HCT116 (cell line): ENCODE results near the gene TFEB. TPM values are rescaled to one million over a fixed set of nuclear protein-coding genes. Genes with fewer than 3 reads are reported as not detected.

Experiments used
- ATAC-seq: fragments of 200-7000 bp; cut with Tn5 transposase; 2 replicates; pipeline ENCODE4 v1.9.1; 2020; ENCODE audit warnings: mild to moderate bottlenecking, moderate library complexity
- BruUV-seq: library from RNA; stranded (reverse); fragments of 400-500 nt; replicated peaks from 2 replicates; lab custom pipeline; 2021; lab: Mats Ljungman, UMichigan
- CTCF ChIA-PET: fragments of 300-600 bp; sonication (Branson Sonifier 250); formaldehyde crosslinking; loops from one replicate; lab custom pipeline; 2021; ENCODE audit warnings: antibody characterized with exemption; lab: Charles Lee
- POLR2A ChIA-PET: fragments of 300-600, 350-600 bp; sonication (Branson Sonifier 250); formaldehyde crosslinking; loops from one replicate; lab custom pipeline; 2021; ENCODE audit warnings: antibody characterized with exemption; lab: Charles Lee
- RAD21 ChIA-PET, 2 experiments: fragments of 300-600 bp; sonication (Branson Sonifier 250); formaldehyde crosslinking; loops; one replicate each; lab custom pipeline; 2023; ENCODE audit warnings: low total read pairs in 2 of 2; ENCODE audit not compliant: uncharacterized antibody in 2 of 2, unreplicated experiment in 2 of 2, low non-redundant PET in 1 of 2; lab: Charles Lee
- DNase-seq: peaks from one replicate; pipeline ENCODE4 v3.0.0-alpha.2; 2010; ENCODE audit warnings: low read depth, low spot score
- H2AFZ ChIP-seq: fragments of 200-600 bp; shearing (Covaris generic), sonication (generic); 2 replicates; pipeline ENCODE4 v1.6.1; 2017; ENCODE audit warnings: low read depth, mixed run types, mixed read lengths, antibody characterized with exemption, low read length; ENCODE audit not compliant: poor library complexity, severe bottlenecking
- H3K27ac ChIP-seq: 2 replicates; pipeline ENCODE4 v1.5.1; 2012; ENCODE audit warnings: low read depth, low read length
- H3K27me3 ChIP-seq: fragments of 200-600 bp; sonication (generic); 2 replicates; pipeline ENCODE4 v1.6.1; 2016; ENCODE audit warnings: mixed run types, low read length, mixed read lengths; ENCODE audit not compliant: insufficient read depth
- H3K36me3 ChIP-seq, 2 experiments: fragments of 200-500 bp in 1 of 2; fragments of 200-600 bp in 1 of 2; sonication (Bioruptor generic) in 1 of 2; sonication (generic) in 1 of 2; 2 replicates each; pipeline versions ENCODE4 v1.5.1 to v1.6.1; 2014 to 2016; ENCODE audit warnings: low read length in 2 of 2, inconsistent platforms in 1 of 2, mixed read lengths in 1 of 2, mixed run types in 1 of 2; ENCODE audit not compliant: insufficient read depth in 2 of 2, control insufficient read depth in 1 of 2
- H3K4me1 ChIP-seq, 2 experiments: fragments of 200-600 bp in 1 of 2; sonication (generic) in 1 of 2; 2 replicates each; pipeline versions ENCODE4 v1.5.1 to v1.6.1; 2012 to 2017; ENCODE audit warnings: low read length in 2 of 2, inconsistent platforms in 1 of 2, mild to moderate bottlenecking in 1 of 2, mixed read lengths in 1 of 2, mixed run types in 1 of 2, moderate library complexity in 1 of 2; ENCODE audit not compliant: insufficient read depth in 2 of 2, control insufficient read depth in 1 of 2
- H3K4me2 ChIP-seq: fragments of 200-600 bp; sonication (generic); 2 replicates; pipeline ENCODE4 v1.6.1; 2017; ENCODE audit warnings: mixed run types, low read length, mixed read lengths
- H3K4me3 ChIP-seq, 2 experiments: fragments of 200-600 bp in 1 of 2; sonication (generic) in 1 of 2; replicated peaks in 1 of 2; 2 replicates each; pipeline ENCODE4 v1.5.1; 2011 to 2016; ENCODE audit warnings: low read length in 2 of 2, control low read depth in 1 of 2, low read depth in 1 of 2, mild to moderate bottlenecking in 1 of 2, mixed read lengths in 1 of 2, mixed run types in 1 of 2
- H3K79me2 ChIP-seq: fragments of 200-600 bp; sonication (generic); 2 replicates; pipeline ENCODE4 v1.6.1; 2017; ENCODE audit warnings: mild to moderate bottlenecking, mixed run types, low read length, moderate library complexity, mixed read lengths; ENCODE audit not compliant: insufficient read depth
- H3K9ac ChIP-seq: fragments of 200-600 bp; sonication (generic); 2 replicates; pipeline ENCODE4 v1.6.1; 2016; ENCODE audit warnings: low read length, mixed read lengths
- H3K9me2 ChIP-seq: fragments of 200-600 bp; sonication (generic), shearing (Covaris generic); 2 replicates; pipeline ENCODE4 v1.6.1; 2017; ENCODE audit warnings: mixed run types, mild to moderate bottlenecking, moderate library complexity; ENCODE audit not compliant: insufficient read depth
- H3K9me3 ChIP-seq, 2 experiments: fragments of 200-500 bp in 1 of 2; fragments of 200-600 bp in 1 of 2; sonication (Bioruptor generic) in 1 of 2; sonication (generic) in 1 of 2; 2 replicates each; pipeline ENCODE4 v1.6.1; 2014 to 2017; ENCODE audit warnings: low read length in 2 of 2, mixed read lengths in 2 of 2, inconsistent platforms in 1 of 2, low read depth in 1 of 2, mild to moderate bottlenecking in 1 of 2, mixed run types in 1 of 2, moderate library complexity in 1 of 2; ENCODE audit not compliant: control insufficient read depth in 1 of 2, insufficient read depth in 1 of 2
- H4K20me1 ChIP-seq: fragments of 200-600 bp; sonication (generic), shearing (Covaris generic); 2 replicates; pipeline ENCODE4 v1.6.1; 2017; ENCODE audit warnings: mixed run types, mild to moderate bottlenecking, moderate library complexity; ENCODE audit not compliant: insufficient read depth
- CEBPB ChIP-seq: IDR thresholded peaks from 2 replicates; pipeline ENCODE4 v1.6.1; 2012; ENCODE audit warnings: low read depth
- EGR1 ChIP-seq: IDR thresholded peaks from 2 replicates; pipeline ENCODE4 v1.6.1; 2012; ENCODE audit warnings: low read depth
- ELF1 ChIP-seq: IDR thresholded peaks from 2 replicates; pipeline ENCODE4 v1.6.1; 2012; ENCODE audit warnings: low read depth, borderline replicate concordance
- EZH2 ChIP-seq: fragments of 200-600 bp; sonication (generic); IDR thresholded peaks from 2 replicates; pipeline ENCODE4 v1.6.1; 2017; ENCODE audit warnings: antibody characterized with exemption, mixed run types
- EZH2phosphoT487 ChIP-seq: fragments of 200-600 bp; IDR thresholded peaks from 2 replicates; pipeline ENCODE4 v1.6.1; 2018; ENCODE audit warnings: antibody characterized with exemption, borderline replicate concordance
- FOSL1 ChIP-seq: IDR thresholded peaks from 2 replicates; pipeline ENCODE4 v1.6.1; 2012; ENCODE audit warnings: low read depth
- JUND ChIP-seq: IDR thresholded peaks from 2 replicates; pipeline ENCODE4 v1.6.1; 2012
- POLR2A ChIP-seq: IDR thresholded peaks from 2 replicates; pipeline ENCODE4 v1.7.0; 2011; ENCODE audit warnings: borderline replicate concordance; ENCODE audit not compliant: insufficient read depth, insufficient read length; ENCODE audit errors: extremely low read depth
- POLR2AphosphoS5 ChIP-seq: IDR thresholded peaks from 2 replicates; pipeline ENCODE4 v1.6.1; 2011; ENCODE audit warnings: mild to moderate bottlenecking, low read depth, low read length, moderate library complexity
- RAD21 ChIP-seq: IDR thresholded peaks from 2 replicates; pipeline ENCODE4 v1.6.1; 2012; ENCODE audit warnings: low read depth, mild to moderate bottlenecking
- SIN3A ChIP-seq: IDR thresholded peaks from 2 replicates; pipeline ENCODE4 v1.6.1; 2012; ENCODE audit warnings: low read depth
- SP1 ChIP-seq: IDR thresholded peaks from 2 replicates; pipeline ENCODE4 v1.6.1; 2012; ENCODE audit warnings: low read depth
- ZNF274 ChIP-seq: fragments of 200-500 bp; sonication (Bioruptor generic); IDR thresholded peaks from 2 replicates; pipeline ENCODE4 v1.6.1; 2014; ENCODE audit warnings: mild to moderate bottlenecking, low read depth, low read length, inconsistent platforms
- intact Hi-C: fragments of 100-400 bp; cut with micrococcal nuclease; formaldehyde crosslinking; loops from 2 replicates; pipeline ENCODE4 v1.10.0; 2022
- total RNA-seq: library from RNA; stranded (reverse); gene quantifications from one replicate; pipeline ENCODE4 v1.2.1, GENCODE V29; 2021; ENCODE audit not compliant: unreplicated experiment
- TF ChIP-seq, protein P1 (sequence below), 3 experiments: fragments of 200-600 bp in 1 of 3; sonication (generic) in 1 of 3; IDR thresholded peaks in 2 of 3; conservative IDR thresholded peaks in 1 of 3; 2 replicates each; pipeline ENCODE4 v1.5.1; 2012 to 2017; ENCODE audit warnings: low read depth in 2 of 3, low read length in 2 of 3, antibody characterized with exemption in 1 of 3, borderline replicate concordance in 1 of 3, control low read depth in 1 of 3, mild to moderate bottlenecking in 1 of 3, mixed read lengths in 1 of 3, mixed run types in 1 of 3, moderate library complexity in 1 of 3; ENCODE audit not compliant: insufficient read depth in 1 of 3

TFEB gene
- total RNA-seq, 1 experiment from 2014 or later = 4.8 TPM

DNA sequence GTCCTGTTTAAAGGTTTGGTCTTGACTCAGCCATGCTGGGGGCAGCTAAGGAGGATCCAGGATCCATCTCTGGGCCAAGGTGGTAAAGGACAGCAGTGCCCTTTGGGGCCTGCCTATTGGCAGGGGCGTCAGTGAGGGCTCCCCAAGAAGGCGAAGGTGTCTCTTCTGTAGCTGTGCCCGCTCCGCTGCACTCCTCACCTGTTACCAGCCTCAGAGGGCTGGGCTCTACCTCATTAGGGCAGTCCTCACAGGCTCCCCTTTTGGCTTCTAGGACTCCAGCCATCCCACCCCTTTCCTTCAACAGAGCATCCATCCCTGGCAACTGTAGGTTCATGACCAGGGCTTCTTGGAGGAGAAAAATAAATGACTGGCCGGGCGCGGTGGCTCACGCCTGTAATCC, 34.0 kb upstream of the TFEB start:
- CTCF ChIA-PET = interaction anchor here (0.5 kb wide), 1 partner anchor 19 kb away, joined by 3 read pairs; no protein-coding TSS in a partner anchor
- H3K4me1 ChIP-seq = peaks cover 8 to 21% of the 10 kb centered on the region in 2 experiments; a peak in 3 of 4 replicates
- RAD21 ChIA-PET = no interaction called here
- no peak overlapping the region for H3K9ac ChIP-seq
- no peak overlapping the region for H3K4me2 ChIP-seq
- TF ChIP-seq SIN3A (no peak), POLR2A (no peak), SP1 (no peak), POLR2AphosphoS5 (no peak), JUND (no peak), FOSL1 (no peak), ELF1 (no peak), ZNF274 (no peak), EZH2phosphoT487 (no peak), EZH2 (no peak), CEBPB (no peak), EGR1 (no peak), RAD21 (no peak)
- TF ChIP-seq, protein P1, sequence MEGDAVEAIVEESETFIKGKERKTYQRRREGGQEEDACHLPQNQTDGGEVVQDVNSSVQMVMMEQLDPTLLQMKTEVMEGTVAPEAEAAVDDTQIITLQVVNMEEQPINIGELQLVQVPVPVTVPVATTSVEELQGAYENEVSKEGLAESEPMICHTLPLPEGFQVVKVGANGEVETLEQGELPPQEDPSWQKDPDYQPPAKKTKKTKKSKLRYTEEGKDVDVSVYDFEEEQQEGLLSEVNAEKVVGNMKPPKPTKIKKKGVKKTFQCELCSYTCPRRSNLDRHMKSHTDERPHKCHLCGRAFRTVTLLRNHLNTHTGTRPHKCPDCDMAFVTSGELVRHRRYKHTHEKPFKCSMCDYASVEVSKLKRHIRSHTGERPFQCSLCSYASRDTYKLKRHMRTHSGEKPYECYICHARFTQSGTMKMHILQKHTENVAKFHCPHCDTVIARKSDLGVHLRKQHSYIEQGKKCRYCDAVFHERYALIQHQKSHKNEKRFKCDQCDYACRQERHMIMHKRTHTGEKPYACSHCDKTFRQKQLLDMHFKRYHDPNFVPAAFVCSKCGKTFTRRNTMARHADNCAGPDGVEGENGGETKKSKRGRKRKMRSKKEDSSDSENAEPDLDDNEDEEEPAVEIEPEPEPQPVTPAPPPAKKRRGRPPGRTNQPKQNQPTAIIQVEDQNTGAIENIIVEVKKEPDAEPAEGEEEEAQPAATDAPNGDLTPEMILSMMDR (IDR thresholded peaks at IDR 0.05 in 2 of 3, conservative IDR thresholded peaks at IDR 0.05 in 1 of 3; ENCODE audit: borderline replicate concordance in 1 of 3, insufficient read depth in 1 of 3, low read depth in 2 of 3, low read length in 2 of 3) = no peak
- ATAC-seq = no peak
- no peaks in the 10 kb centered on the region for H3K27me3 ChIP-seq
- no TSS peak for BruUV-seq
- no peak overlapping the region for H2AFZ ChIP-seq
- H3K36me3 ChIP-seq = peaks cover 0 to 5% of the 10 kb centered on the region in 2 experiments; a peak in 2 of 4 replicates
- POLR2A ChIA-PET = no interaction called here
- no peak overlapping the region for H3K27ac ChIP-seq
- no peaks in the 10 kb centered on the region for H3K9me3 ChIP-seq
- H4K20me1 ChIP-seq = no peaks in the 10 kb centered on the region
- no peaks in the 10 kb centered on the region for H3K9me2 ChIP-seq
- intact Hi-C loops = no loop called here
- H3K79me2 ChIP-seq = no peaks in the 10 kb centered on the region
- no peak overlapping the region for H3K4me3 ChIP-seq
- DNase-seq = no peak
